ENCODE data around the gene UTS2R. TPM values are rescaled to one million over a fixed set of nuclear protein-coding genes. Genes with fewer than 3 reads are reported as not detected.

The UTS2R gene
- total and polyA plus RNA-seq, 4 donors: not detected

- no peak overlapping the region for H3K27ac ChIP-seq (ENCODE audit: low read depth in 1 of 2, low read length in 2 of 2)
- DNase-seq: no peak
- H3K4me1 ChIP-seq (ENCODE audit: control insufficient read depth in 1 of 2, insufficient read depth in 2 of 2, low read length in 2 of 2): no peaks in the 10 kb centered on the region
- H3K4me3 ChIP-seq (ENCODE audit: low read length in 2 of 2): no peak overlapping the region
- ATAC-seq (ENCODE audit: low FRiP score): peak; percentile 16
- intact Hi-C loops (cut with DNase I): no loop called here
- no peaks in the 10 kb centered on the region for H3K9me3 ChIP-seq (ENCODE audit: control insufficient read depth, low read length)
- no peaks in the 10 kb centered on the region for H3K27me3 ChIP-seq (ENCODE audit: control insufficient read depth in 1 of 2, insufficient read depth in 2 of 2, low read length in 1 of 2)
- no peaks in the 10 kb centered on the region for H3K36me3 ChIP-seq (ENCODE audit: control insufficient read depth in 1 of 2, insufficient read depth in 2 of 2, low read length in 1 of 2)
- 91 to 93% methylated on average over 32 to 38 of the region's 38 CpGs for WGBS, 2 donors
Measured at GRCh38 chr17:82397449-82398335, 26.1 kb downstream of the UTS2R start.

GRCh38 chr17:82399041-82399441, 27.5 kb downstream of the UTS2R start:
- intact Hi-C loops (cut with DNase I): no loop called here
- no peak overlapping the region for H3K4me3 ChIP-seq (ENCODE audit: low read length in 2 of 2)
- H3K27me3 ChIP-seq (ENCODE audit: control insufficient read depth in 1 of 2, insufficient read depth in 2 of 2, low read length in 1 of 2): no peaks in the 10 kb centered on the region
- no peak overlapping the region for H3K27ac ChIP-seq (ENCODE audit: low read depth in 1 of 2, low read length in 2 of 2)
- H3K36me3 ChIP-seq (ENCODE audit: control insufficient read depth in 1 of 2, insufficient read depth in 2 of 2, low read length in 1 of 2): peaks cover 0 to 3% of the 10 kb centered on the region in 2 donors
- 7 to 10% methylated on average over 13 of the region's 13 CpGs for WGBS, 2 donors
- ATAC-seq (ENCODE audit: low FRiP score) (no peak), DNase-seq (peak; percentile 83 to 86)
- no peaks in the 10 kb centered on the region for H3K4me1 ChIP-seq (ENCODE audit: control insufficient read depth in 1 of 2, insufficient read depth in 2 of 2, low read length in 2 of 2)
- no peaks in the 10 kb centered on the region for H3K9me3 ChIP-seq (ENCODE audit: control insufficient read depth, low read length)

GRCh38 chr17:82399601-82400101, 28.1 kb downstream of the UTS2R start:
- Histone ChIP-seq H3K36me3 (ENCODE audit: control insufficient read depth in 1 of 2, insufficient read depth in 2 of 2, low read length in 1 of 2) (peaks cover 0 to 3% of the 10 kb centered on the region in 2 donors), H3K27me3 (ENCODE audit: control insufficient read depth in 1 of 2, insufficient read depth in 2 of 2, low read length in 1 of 2) (no peaks in the 10 kb centered on the region), H3K4me3 (ENCODE audit: low read length in 2 of 2) (no peak overlapping the region), H3K27ac (ENCODE audit: low read depth in 1 of 2, low read length in 2 of 2) (no peak overlapping the region), H3K4me1 (ENCODE audit: control insufficient read depth in 1 of 2, insufficient read depth in 2 of 2, low read length in 2 of 2) (no peaks in the 10 kb centered on the region), H3K9me3 (ENCODE audit: control insufficient read depth, low read length) (no peaks in the 10 kb centered on the region)
- no peak for ATAC-seq (ENCODE audit: low FRiP score)
- DNase-seq: no peak
- intact Hi-C loops (cut with DNase I): no loop called here
- 82 to 86% methylated on average over 18 of the region's 18 CpGs for WGBS, 2 donors

GRCh38 chr17:82400206-82400605, 28.6 kb downstream of the UTS2R start:
- DNase-seq (no peak), ATAC-seq (ENCODE audit: low FRiP score) (no peak)
- Histone ChIP-seq H3K27ac (ENCODE audit: low read depth in 1 of 2, low read length in 2 of 2) (no peak overlapping the region), H3K4me3 (ENCODE audit: low read length in 2 of 2) (no peak overlapping the region), H3K9me3 (ENCODE audit: control insufficient read depth, low read length) (no peaks in the 10 kb centered on the region), H3K27me3 (ENCODE audit: control insufficient read depth in 1 of 2, insufficient read depth in 2 of 2, low read length in 1 of 2) (no peaks in the 10 kb centered on the region), H3K36me3 (ENCODE audit: control insufficient read depth in 1 of 2, insufficient read depth in 2 of 2, low read length in 1 of 2) (peaks cover 0 to 3% of the 10 kb centered on the region in 2 donors), H3K4me1 (ENCODE audit: control insufficient read depth in 1 of 2, insufficient read depth in 2 of 2, low read length in 2 of 2) (no peaks in the 10 kb centered on the region)
- whole genome bisulfite sequencing, 2 donors: 77 to 83% methylated on average over 7 of the region's 7 CpGs
- intact Hi-C loops (cut with DNase I): no loop called here

GRCh38 chr17:82400830-82401229, 29.3 kb downstream of the UTS2R start:
- intact Hi-C loops (cut with DNase I): no loop called here
- 93 to 94% methylated on average over 19 of the region's 19 CpGs for WGBS, 2 donors
- Histone ChIP-seq H3K9me3 (ENCODE audit: control insufficient read depth, low read length) (no peaks in the 10 kb centered on the region), H3K4me3 (ENCODE audit: low read length in 2 of 2) (no peak overlapping the region), H3K36me3 (ENCODE audit: control insufficient read depth in 1 of 2, insufficient read depth in 2 of 2, low read length in 1 of 2) (peaks cover 0 to 3% of the 10 kb centered on the region in 2 donors), H3K27ac (ENCODE audit: low read depth in 1 of 2, low read length in 2 of 2) (no peak overlapping the region), H3K4me1 (ENCODE audit: control insufficient read depth in 1 of 2, insufficient read depth in 2 of 2, low read length in 2 of 2) (no peaks in the 10 kb centered on the region), H3K27me3 (ENCODE audit: control insufficient read depth in 1 of 2, insufficient read depth in 2 of 2, low read length in 1 of 2) (no peaks in the 10 kb centered on the region)
- ATAC-seq (ENCODE audit: low FRiP score) (no peak), DNase-seq (peak in 1 of 2 donors; percentile 78)

- no peaks in the 10 kb centered on the region for H3K9me3 ChIP-seq (ENCODE audit: control insufficient read depth, low read length)
- intact Hi-C loops (cut with DNase I): no loop called here
- 90 to 93% methylated on average over 7 of the region's 7 CpGs for WGBS, 2 donors
- H3K27ac ChIP-seq (ENCODE audit: low read depth in 1 of 2, low read length in 2 of 2): no peak overlapping the region
- ATAC-seq (ENCODE audit: low FRiP score) (no peak), DNase-seq (no peak)
- H3K27me3 ChIP-seq (ENCODE audit: control insufficient read depth in 1 of 2, insufficient read depth in 2 of 2, low read length in 1 of 2): no peaks in the 10 kb centered on the region
- peaks cover 0 to 3% of the 10 kb centered on the region in 2 donors for H3K36me3 ChIP-seq (ENCODE audit: control insufficient read depth in 1 of 2, insufficient read depth in 2 of 2, low read length in 1 of 2)
- H3K4me1 ChIP-seq (ENCODE audit: control insufficient read depth in 1 of 2, insufficient read depth in 2 of 2, low read length in 2 of 2): no peaks in the 10 kb centered on the region
- no peak overlapping the region for H3K4me3 ChIP-seq (ENCODE audit: low read length in 2 of 2)
Measured at GRCh38 chr17:82402865-82403264, 31.3 kb downstream of the UTS2R start.

- Histone ChIP-seq H3K9me3 (ENCODE audit: control insufficient read depth, low read length) (no peaks in the 10 kb centered on the region), H3K27ac (ENCODE audit: low read depth in 1 of 2, low read length in 2 of 2) (no peak overlapping the region), H3K4me1 (ENCODE audit: control insufficient read depth in 1 of 2, insufficient read depth in 2 of 2, low read length in 2 of 2) (no peaks in the 10 kb centered on the region), H3K4me3 (ENCODE audit: low read length in 2 of 2) (no peak overlapping the region), H3K36me3 (ENCODE audit: control insufficient read depth in 1 of 2, insufficient read depth in 2 of 2, low read length in 1 of 2) (peaks cover 0 to 3% of the 10 kb centered on the region in 2 donors), H3K27me3 (ENCODE audit: control insufficient read depth in 1 of 2, insufficient read depth in 2 of 2, low read length in 1 of 2) (no peaks in the 10 kb centered on the region)
- DNase-seq: no peak
- 94 to 95% methylated on average over 67 of the region's 67 CpGs for WGBS, 2 donors
- no peak for ATAC-seq (ENCODE audit: low FRiP score)
- intact Hi-C loops (cut with DNase I): no loop called here
Measured at GRCh38 chr17:82403662-82404660, 32.4 kb downstream of the UTS2R start.

- Histone ChIP-seq H3K27ac (ENCODE audit: low read depth in 1 of 2, low read length in 2 of 2) (no peak overlapping the region), H3K9me3 (ENCODE audit: control insufficient read depth, low read length) (no peaks in the 10 kb centered on the region), H3K27me3 (ENCODE audit: control insufficient read depth in 1 of 2, insufficient read depth in 2 of 2, low read length in 1 of 2) (no peaks in the 10 kb centered on the region), H3K36me3 (ENCODE audit: control insufficient read depth in 1 of 2, insufficient read depth in 2 of 2, low read length in 1 of 2) (peaks cover 0 to 3% of the 10 kb centered on the region in 2 donors), H3K4me3 (ENCODE audit: low read length in 2 of 2) (no peak overlapping the region), H3K4me1 (ENCODE audit: control insufficient read depth in 1 of 2, insufficient read depth in 2 of 2, low read length in 2 of 2) (no peaks in the 10 kb centered on the region)
- ATAC-seq (ENCODE audit: low FRiP score) (no peak), DNase-seq (no peak)
- intact Hi-C loops (cut with DNase I): no loop called here
- 96 to 97% methylated on average over 14 of the region's 14 CpGs for WGBS, 2 donors
Measured at GRCh38 chr17:82405051-82405450, 33.5 kb downstream of the UTS2R start.

Measured in aorta (tissue), 5 donors.